GM19455 (cell line): ENCODE data around the gene TPT1.
"Not testable (repeated sequence)": the region's sequence is repeated elsewhere in the genome, so short reads cannot be mapped to it uniquely, and the experiment has no call there.

Source experiments
- ATAC-seq: cut with Tn5 transposase; IDR thresholded peaks from one replicate; pipeline ENCODE4 v1.9.1; 2021; ENCODE audit not compliant: unreplicated experiment

Gene TPT1

DNA sequence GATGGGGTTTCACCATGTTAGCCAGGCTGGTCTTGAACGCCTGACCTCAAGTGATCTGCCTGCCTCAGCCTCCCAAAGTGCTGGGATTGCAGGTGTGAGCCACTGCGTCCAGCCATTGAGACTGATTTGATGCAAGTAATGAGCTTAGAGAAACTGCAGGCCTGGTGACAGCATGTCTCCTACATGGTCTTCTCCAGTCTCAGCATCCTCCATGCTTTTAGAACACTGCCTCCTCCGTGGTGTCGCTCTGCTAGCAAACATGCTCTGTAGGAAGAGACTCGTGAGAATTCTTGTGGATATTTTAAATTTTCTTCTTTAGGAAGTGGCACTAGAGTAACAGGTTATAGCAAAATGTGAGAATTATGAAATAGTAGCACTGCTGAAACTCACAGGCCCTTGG lies 37.1 kb downstream of the TPT1 start:
- no peak for ATAC-seq

GRCh38 chr13:45303026-45303425 lies 38.0 kb downstream of the TPT1 start:
- no peak for ATAC-seq

DNA sequence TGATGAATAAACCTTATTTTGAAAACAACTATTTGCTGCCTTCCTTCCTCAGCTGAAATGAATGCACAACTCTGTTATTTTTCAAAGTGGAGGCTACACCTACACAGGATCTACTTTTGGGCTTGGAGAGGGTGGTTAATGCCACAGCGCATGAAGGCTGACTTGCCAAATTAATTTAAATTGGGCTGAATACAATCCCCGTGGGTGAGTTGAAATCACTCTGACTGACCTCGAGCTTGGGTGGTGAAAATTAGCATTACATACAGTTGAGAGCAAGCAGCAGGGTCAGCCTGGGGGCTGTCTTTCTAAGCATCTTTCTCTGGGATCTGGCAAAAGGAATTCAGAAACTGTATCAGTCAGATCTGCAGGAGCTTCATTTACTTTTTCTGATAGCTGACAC lies 38.5 kb downstream of the TPT1 start:
- ATAC-seq, result no peak

- no peak for ATAC-seq
Observed at GRCh38 chr13:45301263-45301662, 39.7 kb downstream of the TPT1 start.

DNA sequence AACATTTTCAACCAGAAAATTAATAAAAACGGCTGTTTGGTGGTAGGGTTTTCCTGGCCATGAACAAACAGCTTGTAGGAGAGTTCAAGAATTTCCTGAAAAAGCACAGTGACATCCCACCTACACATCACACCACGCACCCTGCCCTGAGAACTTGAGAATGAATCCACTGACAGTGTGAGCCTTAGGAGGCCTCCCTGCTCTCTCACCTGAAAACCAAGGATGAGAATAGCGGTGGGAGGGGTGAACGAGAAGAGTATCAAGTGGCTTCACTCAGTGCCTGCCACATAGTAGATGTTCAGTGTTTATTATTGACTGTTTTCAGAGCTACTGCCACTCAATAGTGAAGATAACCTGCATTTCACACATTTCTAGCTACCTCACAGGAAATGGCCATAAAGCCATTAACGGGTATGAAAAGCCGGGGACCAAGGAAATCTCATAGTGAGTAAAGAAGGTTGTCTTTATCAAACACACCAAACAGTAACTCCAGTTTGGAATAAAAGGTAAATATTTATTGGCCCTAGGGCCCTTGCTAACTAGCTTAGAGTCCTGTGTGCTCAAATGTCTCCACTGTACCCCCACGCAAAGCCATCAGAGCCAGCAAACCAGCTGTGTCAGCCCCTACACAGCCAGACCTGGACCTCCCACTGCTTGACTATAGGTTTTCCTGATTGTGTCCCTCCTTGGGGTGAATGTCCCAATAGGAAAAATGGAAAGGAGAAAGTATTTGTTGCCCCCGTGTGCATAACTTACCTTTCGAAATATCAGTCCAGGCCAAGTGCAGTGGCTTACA lies 40.6 kb downstream of the TPT1 start:
- ATAC-seq, result no peak

DNA sequence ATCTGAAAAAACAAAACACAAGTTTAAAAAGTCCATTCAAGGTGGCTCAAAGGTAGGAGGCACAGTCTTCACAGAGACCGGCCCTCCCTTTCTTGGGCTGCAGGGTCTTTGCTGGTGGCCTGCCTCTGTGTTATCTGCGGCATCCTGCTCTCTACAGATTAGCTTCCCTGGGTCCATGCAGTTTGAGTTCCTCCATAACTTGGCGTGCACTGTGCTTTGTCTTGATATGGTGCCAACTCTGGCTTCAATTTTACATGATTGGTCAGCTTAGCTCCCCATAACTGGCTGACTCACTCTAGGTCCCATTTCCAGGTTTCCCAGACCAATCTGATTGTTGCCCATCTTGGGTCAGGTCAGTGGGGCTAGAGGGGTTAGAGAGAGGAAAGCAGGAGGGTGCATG lies 41.8 kb downstream of the TPT1 start:
- ATAC-seq, result no peak

DNA sequence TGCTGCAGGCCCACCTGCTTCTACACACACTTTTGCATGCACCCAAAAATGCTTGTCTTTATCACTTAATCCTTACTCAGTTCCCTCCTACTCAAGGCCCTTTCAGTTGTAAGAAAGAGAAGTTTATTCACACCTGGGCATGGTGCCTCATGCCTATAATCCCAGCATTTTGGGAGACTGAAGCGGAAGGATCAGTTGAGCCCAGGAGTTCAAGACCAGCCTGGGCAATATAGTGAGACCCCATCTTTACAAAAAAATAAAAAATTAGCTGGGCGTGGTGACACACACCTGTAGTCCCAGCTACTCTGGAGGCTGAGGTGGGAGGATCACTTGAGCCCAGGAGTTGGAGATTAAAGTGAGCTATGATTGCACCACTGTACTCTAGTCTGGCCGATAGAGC lies 42.4 kb downstream of the TPT1 start:
- not testable (repeated sequence) for ATAC-seq

GRCh38 chr13:45298206-45298505 lies 42.8 kb downstream of the TPT1 start:
- no peak for ATAC-seq

- ATAC-seq, result no peak
Observed at GRCh38 chr13:45297456-45298205, 43.4 kb downstream of the TPT1 start.

GRCh38 chr13:45296259-45296658 lies 44.7 kb downstream of the TPT1 start:
- ATAC-seq, result no peak

GRCh38 chr13:45295536-45295935 lies 45.4 kb downstream of the TPT1 start:
- no peak for ATAC-seq

DNA sequence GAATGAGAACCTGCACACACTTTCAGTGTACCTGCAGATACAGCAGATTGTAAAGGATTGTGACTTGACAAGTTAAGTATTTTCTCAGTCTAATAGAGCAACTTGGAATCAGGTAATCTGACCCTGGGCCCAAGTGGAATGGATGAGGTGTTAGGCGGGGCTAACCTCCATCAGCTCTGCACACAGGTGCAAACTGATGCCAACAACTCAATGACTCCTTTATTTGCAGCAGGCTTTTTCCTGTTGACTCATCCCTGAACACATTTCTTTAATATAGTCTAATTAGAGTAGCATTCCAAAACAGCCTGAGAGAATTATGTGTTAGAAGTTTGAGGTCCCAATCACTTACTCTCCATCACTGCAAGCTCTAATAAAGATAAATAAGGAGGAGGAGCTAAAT lies 48.8 kb downstream of the TPT1 start:
- ATAC-seq, result no peak

DNA sequence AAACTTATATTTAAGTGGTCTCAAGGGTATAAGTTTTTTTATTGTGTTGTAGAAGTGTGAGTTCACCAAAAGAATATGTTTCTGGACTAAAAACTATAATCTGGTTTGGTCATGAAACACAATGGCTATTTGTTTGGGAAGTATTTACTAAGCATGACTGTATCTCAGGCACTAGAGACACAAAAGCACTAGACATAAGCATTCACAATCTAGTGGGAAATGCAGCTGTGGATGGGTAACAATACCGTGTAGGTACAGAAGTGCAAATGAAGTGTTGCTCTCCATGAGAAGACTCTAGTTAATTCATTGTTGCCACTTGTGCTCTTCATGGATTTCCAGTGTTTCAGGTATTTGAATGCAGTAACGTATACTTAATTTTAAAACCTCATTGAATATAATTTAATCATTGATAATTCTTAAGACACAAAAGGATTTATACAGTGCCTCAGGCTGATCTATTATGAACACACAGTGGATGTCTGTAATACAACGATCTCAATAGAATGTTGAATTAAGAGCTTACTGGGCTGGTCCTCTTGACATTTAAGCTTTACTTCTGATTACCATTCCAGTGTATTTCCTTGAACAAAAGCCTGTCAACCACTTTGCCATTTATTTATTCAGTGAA lies 50.9 kb downstream of the TPT1 start:
- ATAC-seq, result no peak
